HCT116 (cell line): ENCODE measurements around the gene PC.

Experiments
- CEBPB ChIP-seq: IDR thresholded peaks from 2 replicates; pipeline ENCODE4 v1.6.1; 2012; ENCODE audit warnings: low read depth
- EGR1 ChIP-seq: IDR thresholded peaks from 2 replicates; pipeline ENCODE4 v1.6.1; 2012; ENCODE audit warnings: low read depth
- ELF1 ChIP-seq: IDR thresholded peaks from 2 replicates; pipeline ENCODE4 v1.6.1; 2012; ENCODE audit warnings: low read depth, borderline replicate concordance
- EZH2 ChIP-seq: fragments of 200-600 bp; sonication (generic); IDR thresholded peaks from 2 replicates; pipeline ENCODE4 v1.6.1; 2017; ENCODE audit warnings: antibody characterized with exemption, mixed run types
- EZH2phosphoT487 ChIP-seq: fragments of 200-600 bp; IDR thresholded peaks from 2 replicates; pipeline ENCODE4 v1.6.1; 2018; ENCODE audit warnings: antibody characterized with exemption, borderline replicate concordance
- FOSL1 ChIP-seq: IDR thresholded peaks from 2 replicates; pipeline ENCODE4 v1.6.1; 2012; ENCODE audit warnings: low read depth
- POLR2A ChIP-seq: IDR thresholded peaks from 2 replicates; pipeline ENCODE4 v1.7.0; 2011; ENCODE audit warnings: borderline replicate concordance; ENCODE audit not compliant: insufficient read depth, insufficient read length; ENCODE audit errors: extremely low read depth
- POLR2AphosphoS5 ChIP-seq: IDR thresholded peaks from 2 replicates; pipeline ENCODE4 v1.6.1; 2011; ENCODE audit warnings: mild to moderate bottlenecking, low read depth, low read length, moderate library complexity
- SIN3A ChIP-seq: IDR thresholded peaks from 2 replicates; pipeline ENCODE4 v1.6.1; 2012; ENCODE audit warnings: low read depth
- SP1 ChIP-seq: IDR thresholded peaks from 2 replicates; pipeline ENCODE4 v1.6.1; 2012; ENCODE audit warnings: low read depth
- TF ChIP-seq, protein P1 (sequence below): IDR thresholded peaks from 2 replicates; pipeline ENCODE4 v1.6.1; 2012; ENCODE audit warnings: low read depth
- TF ChIP-seq, protein P2 (sequence below), 3 experiments: fragments of 200-600 bp in 1 of 3; sonication (generic) in 1 of 3; IDR thresholded peaks in 2 of 3; conservative IDR thresholded peaks in 1 of 3; 2 replicates each; pipeline ENCODE4 v1.5.1; 2012 to 2017; ENCODE audit warnings: low read depth in 2 of 3, low read length in 2 of 3, antibody characterized with exemption in 1 of 3, borderline replicate concordance in 1 of 3, control low read depth in 1 of 3, mild to moderate bottlenecking in 1 of 3, mixed read lengths in 1 of 3, mixed run types in 1 of 3, moderate library complexity in 1 of 3; ENCODE audit not compliant: insufficient read depth in 1 of 3
- TF ChIP-seq, protein P3 (sequence below): IDR thresholded peaks from 2 replicates; pipeline ENCODE4 v1.6.1; 2012
- TF ChIP-seq, protein P4 (sequence below): IDR thresholded peaks from 2 replicates; pipeline ENCODE4 v1.6.1; 2012

DNA sequence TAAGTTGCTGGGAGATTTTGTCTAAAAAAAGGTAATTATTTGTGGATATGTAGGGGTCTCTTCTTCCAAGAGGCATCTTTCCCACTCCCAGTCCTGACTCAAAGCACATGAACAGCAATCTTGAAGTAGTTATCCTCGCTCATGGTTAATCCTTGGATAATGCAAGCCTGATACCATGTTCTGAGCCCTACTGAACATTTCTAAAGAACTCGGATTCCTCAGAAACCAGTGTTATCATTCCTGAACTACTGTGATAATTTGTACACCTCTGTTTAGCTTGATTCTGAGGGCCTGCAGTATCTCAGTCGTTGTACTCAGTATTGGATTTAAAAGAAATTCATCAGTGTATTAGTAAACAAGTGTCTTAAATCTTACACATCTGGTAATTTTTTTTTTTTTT is 137.3 kb downstream of the PC start:
- TF ChIP-seq EGR1 = no peak
- no peak for TF ChIP-seq EZH2
- TF ChIP-seq FOSL1 = no peak
- no peak for TF ChIP-seq CEBPB
- TF ChIP-seq, protein P1, sequence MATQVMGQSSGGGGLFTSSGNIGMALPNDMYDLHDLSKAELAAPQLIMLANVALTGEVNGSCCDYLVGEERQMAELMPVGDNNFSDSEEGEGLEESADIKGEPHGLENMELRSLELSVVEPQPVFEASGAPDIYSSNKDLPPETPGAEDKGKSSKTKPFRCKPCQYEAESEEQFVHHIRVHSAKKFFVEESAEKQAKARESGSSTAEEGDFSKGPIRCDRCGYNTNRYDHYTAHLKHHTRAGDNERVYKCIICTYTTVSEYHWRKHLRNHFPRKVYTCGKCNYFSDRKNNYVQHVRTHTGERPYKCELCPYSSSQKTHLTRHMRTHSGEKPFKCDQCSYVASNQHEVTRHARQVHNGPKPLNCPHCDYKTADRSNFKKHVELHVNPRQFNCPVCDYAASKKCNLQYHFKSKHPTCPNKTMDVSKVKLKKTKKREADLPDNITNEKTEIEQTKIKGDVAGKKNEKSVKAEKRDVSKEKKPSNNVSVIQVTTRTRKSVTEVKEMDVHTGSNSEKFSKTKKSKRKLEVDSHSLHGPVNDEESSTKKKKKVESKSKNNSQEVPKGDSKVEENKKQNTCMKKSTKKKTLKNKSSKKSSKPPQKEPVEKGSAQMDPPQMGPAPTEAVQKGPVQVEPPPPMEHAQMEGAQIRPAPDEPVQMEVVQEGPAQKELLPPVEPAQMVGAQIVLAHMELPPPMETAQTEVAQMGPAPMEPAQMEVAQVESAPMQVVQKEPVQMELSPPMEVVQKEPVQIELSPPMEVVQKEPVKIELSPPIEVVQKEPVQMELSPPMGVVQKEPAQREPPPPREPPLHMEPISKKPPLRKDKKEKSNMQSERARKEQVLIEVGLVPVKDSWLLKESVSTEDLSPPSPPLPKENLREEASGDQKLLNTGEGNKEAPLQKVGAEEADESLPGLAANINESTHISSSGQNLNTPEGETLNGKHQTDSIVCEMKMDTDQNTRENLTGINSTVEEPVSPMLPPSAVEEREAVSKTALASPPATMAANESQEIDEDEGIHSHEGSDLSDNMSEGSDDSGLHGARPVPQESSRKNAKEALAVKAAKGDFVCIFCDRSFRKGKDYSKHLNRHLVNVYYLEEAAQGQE = no peak
- TF ChIP-seq, protein P2, sequence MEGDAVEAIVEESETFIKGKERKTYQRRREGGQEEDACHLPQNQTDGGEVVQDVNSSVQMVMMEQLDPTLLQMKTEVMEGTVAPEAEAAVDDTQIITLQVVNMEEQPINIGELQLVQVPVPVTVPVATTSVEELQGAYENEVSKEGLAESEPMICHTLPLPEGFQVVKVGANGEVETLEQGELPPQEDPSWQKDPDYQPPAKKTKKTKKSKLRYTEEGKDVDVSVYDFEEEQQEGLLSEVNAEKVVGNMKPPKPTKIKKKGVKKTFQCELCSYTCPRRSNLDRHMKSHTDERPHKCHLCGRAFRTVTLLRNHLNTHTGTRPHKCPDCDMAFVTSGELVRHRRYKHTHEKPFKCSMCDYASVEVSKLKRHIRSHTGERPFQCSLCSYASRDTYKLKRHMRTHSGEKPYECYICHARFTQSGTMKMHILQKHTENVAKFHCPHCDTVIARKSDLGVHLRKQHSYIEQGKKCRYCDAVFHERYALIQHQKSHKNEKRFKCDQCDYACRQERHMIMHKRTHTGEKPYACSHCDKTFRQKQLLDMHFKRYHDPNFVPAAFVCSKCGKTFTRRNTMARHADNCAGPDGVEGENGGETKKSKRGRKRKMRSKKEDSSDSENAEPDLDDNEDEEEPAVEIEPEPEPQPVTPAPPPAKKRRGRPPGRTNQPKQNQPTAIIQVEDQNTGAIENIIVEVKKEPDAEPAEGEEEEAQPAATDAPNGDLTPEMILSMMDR (IDR thresholded peaks at IDR 0.05 in 2 of 3, conservative IDR thresholded peaks at IDR 0.05 in 1 of 3; ENCODE audit: borderline replicate concordance in 1 of 3, insufficient read depth in 1 of 3, low read depth in 2 of 3, low read length in 2 of 3) = no peak
- TF ChIP-seq EZH2phosphoT487 = no peak
- TF ChIP-seq SIN3A = no peak
- TF ChIP-seq POLR2AphosphoS5 = no peak
- TF ChIP-seq SP1 = no peak
- TF ChIP-seq POLR2A = no peak
- TF ChIP-seq, protein P3, sequence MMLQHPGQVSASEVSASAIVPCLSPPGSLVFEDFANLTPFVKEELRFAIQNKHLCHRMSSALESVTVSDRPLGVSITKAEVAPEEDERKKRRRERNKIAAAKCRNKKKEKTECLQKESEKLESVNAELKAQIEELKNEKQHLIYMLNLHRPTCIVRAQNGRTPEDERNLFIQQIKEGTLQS = no peak
- TF ChIP-seq ELF1 = no peak
- TF ChIP-seq, protein P4, sequence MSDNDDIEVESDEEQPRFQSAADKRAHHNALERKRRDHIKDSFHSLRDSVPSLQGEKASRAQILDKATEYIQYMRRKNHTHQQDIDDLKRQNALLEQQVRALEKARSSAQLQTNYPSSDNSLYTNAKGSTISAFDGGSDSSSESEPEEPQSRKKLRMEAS = no peak
